IMR-90 (cell line): ENCODE measurements around the gene CDC14A.

Experiments
- BHLHE40 ChIP-seq: fragments of 150-350 bp; IDR thresholded peaks from 2 replicates; pipeline ENCODE4 v1.6.1; 2016; ENCODE audit warnings: mild to moderate bottlenecking, low read depth, low read length
- CEBPB ChIP-seq: IDR thresholded peaks from 2 replicates; pipeline ENCODE4 v1.6.1; 2012; ENCODE audit warnings: low read depth, low read length, improper control_type of control experiment
- FOS ChIP-seq: fragments of 150-350 bp; IDR thresholded peaks from 2 replicates; pipeline ENCODE4 v1.6.1; 2016; ENCODE audit warnings: low read depth, low read length
- MAZ ChIP-seq: IDR thresholded peaks from 2 replicates; pipeline ENCODE4 v1.6.1; 2012; ENCODE audit warnings: low read depth, mild to moderate bottlenecking, low read length, improper control_type of control experiment, moderate library complexity, borderline replicate concordance
- POLR2A ChIP-seq: IDR thresholded peaks from 2 replicates; pipeline ENCODE4 v1.6.1; 2012; ENCODE audit warnings: mild to moderate bottlenecking, low read depth, low read length
- RCOR1 ChIP-seq: IDR thresholded peaks from 2 replicates; pipeline ENCODE4 v1.6.1; 2012; ENCODE audit warnings: mild to moderate bottlenecking, low read length, improper control_type of control experiment; ENCODE audit not compliant: insufficient replicate concordance
- RFX5 ChIP-seq: IDR thresholded peaks from 2 replicates; pipeline ENCODE4 v1.8.0; 2012; ENCODE audit warnings: low read depth, mild to moderate bottlenecking, low read length, moderate library complexity
- TF ChIP-seq, protein P1 (sequence below): conservative IDR thresholded peaks from 2 replicates; pipeline ENCODE4 v1.5.1; 2012; ENCODE audit warnings: mild to moderate bottlenecking, low read depth, low read length, improper control_type of control experiment
- TF ChIP-seq, protein P2 (sequence below): fragments of 150-350 bp; IDR thresholded peaks from 2 replicates; pipeline ENCODE4 v1.6.1; 2017; ENCODE audit warnings: mild to moderate bottlenecking, antibody characterized with exemption, low read length, low read depth

DNA sequence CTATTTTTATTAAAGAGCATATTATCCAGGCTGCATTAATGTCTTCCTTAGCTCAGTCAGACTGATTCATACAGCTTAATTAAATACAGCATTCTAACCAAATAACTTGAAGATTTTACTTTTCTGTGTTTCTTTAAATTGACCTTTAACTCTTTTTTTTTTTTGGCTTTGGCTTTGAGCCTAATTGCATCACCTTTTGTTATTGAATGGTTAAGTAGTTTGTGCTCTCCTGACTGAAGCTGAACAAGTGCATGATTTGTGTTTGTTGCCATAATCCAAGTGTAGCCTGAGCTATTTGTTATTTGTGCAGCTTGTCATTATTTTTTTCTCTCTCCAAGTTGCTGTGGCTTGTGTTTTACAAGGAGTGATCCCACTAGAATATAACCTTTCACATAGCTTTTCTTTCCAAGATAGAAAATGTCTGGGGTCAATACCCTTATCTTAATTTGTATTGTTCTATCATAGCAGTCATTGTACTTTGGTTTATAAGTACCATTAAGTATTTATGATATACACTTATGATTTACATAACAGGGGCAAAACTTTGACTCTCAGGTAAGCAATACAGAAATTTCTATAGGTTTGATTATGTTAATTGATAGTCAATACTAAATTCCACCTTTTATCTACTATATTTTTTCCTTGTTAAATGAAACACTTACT is 31.6 kb downstream of the CDC14A start:
- TF ChIP-seq POLR2A: no peak
- TF ChIP-seq, protein P1, sequence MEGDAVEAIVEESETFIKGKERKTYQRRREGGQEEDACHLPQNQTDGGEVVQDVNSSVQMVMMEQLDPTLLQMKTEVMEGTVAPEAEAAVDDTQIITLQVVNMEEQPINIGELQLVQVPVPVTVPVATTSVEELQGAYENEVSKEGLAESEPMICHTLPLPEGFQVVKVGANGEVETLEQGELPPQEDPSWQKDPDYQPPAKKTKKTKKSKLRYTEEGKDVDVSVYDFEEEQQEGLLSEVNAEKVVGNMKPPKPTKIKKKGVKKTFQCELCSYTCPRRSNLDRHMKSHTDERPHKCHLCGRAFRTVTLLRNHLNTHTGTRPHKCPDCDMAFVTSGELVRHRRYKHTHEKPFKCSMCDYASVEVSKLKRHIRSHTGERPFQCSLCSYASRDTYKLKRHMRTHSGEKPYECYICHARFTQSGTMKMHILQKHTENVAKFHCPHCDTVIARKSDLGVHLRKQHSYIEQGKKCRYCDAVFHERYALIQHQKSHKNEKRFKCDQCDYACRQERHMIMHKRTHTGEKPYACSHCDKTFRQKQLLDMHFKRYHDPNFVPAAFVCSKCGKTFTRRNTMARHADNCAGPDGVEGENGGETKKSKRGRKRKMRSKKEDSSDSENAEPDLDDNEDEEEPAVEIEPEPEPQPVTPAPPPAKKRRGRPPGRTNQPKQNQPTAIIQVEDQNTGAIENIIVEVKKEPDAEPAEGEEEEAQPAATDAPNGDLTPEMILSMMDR: no peak
- no peak for TF ChIP-seq RCOR1
- TF ChIP-seq CEBPB: no peak
- no peak for TF ChIP-seq BHLHE40
- TF ChIP-seq, protein P2, sequence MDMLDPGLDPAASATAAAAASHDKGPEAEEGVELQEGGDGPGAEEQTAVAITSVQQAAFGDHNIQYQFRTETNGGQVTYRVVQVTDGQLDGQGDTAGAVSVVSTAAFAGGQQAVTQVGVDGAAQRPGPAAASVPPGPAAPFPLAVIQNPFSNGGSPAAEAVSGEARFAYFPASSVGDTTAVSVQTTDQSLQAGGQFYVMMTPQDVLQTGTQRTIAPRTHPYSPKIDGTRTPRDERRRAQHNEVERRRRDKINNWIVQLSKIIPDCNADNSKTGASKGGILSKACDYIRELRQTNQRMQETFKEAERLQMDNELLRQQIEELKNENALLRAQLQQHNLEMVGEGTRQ: no peak
- no peak for TF ChIP-seq RFX5
- TF ChIP-seq MAZ: no peak
- TF ChIP-seq FOS: no peak
